ENCODE results near the gene CTPS2.

CTPS2 gene

GRCh38 chrX:16711893-16712547 is 449 bp downstream of the CTPS2 start:
- DNase-seq (ENCODE audit: low read depth in 3 of 3) = no peak

DNA sequence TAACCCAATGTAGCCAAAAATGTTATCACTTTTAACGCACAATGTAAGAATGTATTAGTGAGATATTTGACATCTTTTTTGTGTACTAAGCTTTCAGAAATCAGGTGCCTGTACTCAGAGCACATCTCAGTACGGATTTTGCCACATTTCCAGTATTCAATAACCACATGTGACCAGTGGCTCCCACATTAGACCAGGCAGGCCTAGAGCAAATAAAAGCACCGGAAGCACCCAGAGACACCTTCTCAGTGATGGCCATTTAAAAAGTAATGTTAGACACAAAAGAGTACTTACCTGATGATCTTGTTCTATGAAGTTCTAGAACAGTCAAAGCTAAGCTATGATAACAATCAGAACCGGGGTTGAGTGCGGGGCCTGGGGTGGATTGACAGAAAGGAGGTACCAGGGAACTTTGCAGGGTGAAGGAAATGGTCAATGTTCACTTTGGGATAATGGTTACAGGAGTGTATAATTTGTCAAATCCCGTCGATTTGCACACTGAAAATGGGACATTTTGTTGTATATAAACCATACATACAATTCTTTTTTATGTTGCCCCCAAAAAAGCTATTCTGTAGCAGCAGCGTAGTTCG is 1.2 kb downstream of the CTPS2 start:
- no peak for DNase-seq (ENCODE audit: low read depth in 3 of 3)

DNA sequence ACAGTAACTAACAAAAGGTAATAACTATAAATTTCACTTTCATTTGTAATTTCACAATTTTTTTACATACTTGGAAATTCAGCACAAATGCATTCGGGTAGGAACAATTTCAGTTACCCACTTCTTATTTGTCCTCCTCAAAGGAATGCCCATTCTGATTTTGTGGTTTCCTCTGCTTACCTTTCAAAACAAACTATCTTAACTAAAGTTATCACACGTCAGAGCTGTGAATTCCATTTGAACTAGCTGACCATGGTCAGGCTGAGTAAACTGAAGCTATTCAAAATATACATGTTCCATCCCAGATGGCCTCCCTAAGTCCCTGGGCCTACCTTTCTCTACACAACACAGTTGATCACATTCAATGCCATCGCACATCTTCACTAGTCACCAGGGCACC is 4.5 kb downstream of the CTPS2 start:
- DNase-seq (ENCODE audit: low read depth in 3 of 3) = no peak

GRCh38 chrX:16705370-16705769 is 7.1 kb downstream of the CTPS2 start:
- DNase-seq (ENCODE audit: low read depth in 3 of 3) = no peak

DNA sequence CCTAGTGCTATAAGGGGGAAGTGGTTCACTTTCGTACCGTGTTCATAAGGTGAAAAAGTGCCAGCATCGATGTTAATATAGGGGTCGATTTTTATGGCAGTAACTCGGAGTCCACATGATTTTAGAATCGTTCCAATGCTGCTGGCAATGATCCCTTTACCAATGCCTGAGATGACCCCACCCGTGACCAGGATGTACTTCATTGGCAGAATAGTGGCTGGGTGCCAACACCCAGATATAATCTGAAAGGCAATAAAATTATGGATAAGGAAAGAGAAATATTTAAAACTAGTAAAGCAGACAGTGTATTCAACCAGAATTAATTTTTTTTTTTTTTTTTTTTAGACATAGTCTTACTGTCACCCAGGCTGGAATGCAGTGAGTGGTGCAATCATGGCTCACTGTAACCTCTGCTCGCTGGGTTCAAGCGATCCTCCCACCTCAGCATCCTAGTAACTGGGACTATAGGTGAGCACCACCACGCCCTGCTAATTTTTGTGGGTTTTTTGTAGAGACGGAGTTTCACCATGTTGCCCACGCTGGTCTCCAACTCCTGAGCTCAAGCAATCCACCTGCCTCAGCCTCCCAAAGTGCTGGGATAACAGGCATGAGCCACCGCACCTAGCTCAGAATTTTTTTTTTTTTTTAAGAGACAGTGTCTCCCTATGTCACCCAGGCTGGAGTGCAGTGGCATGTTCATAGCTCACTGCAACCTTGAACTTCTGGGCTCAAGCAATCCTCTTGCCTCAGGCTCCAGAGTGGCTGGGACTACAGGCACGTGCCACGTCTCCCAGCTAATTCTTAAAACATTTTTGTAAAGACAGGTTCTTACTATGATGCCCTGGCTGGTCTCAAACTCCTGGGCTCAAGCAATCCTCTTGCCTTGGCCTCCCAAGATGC is 9.5 kb downstream of the CTPS2 start:
- no peak for DNase-seq (ENCODE audit: low read depth in 3 of 3)

DNA sequence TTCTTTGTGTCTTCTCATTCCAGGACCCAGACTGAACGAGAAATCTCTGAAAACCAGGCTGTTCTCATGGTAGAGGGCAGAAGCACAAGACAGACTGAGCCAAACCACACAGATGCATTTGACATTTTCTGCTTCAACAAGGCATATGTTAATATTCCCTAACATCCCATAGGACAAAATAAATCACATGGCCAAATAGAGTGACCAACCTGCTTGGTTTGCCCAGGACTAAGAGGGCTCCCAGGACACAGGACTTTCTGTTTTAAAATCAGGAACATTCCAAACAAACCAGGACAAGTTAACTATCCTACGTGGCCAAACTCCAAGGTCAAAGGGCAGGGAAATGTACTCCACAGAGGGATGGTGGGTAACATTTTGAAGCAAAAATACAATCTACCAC is 11.7 kb downstream of the CTPS2 start:
- DNase-seq (ENCODE audit: low read depth in 3 of 3) = no peak

DNA sequence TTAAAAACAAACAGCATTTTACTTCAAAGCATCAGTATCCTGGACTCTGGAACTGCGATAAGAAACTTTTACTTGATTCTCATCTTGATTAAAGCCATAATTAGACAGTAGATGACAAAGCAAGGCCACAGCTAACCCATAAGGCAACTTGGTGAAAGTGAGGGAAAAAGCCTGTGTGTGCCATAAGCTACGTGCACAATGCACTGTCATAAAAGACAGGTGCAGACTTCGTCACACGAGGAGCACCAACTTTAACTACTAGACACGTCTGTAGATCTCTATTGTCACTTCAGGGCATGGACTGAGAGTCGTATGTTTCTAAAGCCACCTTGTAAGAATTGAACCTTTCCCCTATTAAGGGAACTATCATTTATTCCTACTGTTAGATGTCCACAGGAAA is 13.1 kb downstream of the CTPS2 start:
- no peak for DNase-seq (ENCODE audit: low read depth in 3 of 3)

- no peak for DNase-seq (ENCODE audit: low read depth in 3 of 3)
Observed at GRCh38 chrX:16696956-16697355, 15.5 kb downstream of the CTPS2 start.

DNA sequence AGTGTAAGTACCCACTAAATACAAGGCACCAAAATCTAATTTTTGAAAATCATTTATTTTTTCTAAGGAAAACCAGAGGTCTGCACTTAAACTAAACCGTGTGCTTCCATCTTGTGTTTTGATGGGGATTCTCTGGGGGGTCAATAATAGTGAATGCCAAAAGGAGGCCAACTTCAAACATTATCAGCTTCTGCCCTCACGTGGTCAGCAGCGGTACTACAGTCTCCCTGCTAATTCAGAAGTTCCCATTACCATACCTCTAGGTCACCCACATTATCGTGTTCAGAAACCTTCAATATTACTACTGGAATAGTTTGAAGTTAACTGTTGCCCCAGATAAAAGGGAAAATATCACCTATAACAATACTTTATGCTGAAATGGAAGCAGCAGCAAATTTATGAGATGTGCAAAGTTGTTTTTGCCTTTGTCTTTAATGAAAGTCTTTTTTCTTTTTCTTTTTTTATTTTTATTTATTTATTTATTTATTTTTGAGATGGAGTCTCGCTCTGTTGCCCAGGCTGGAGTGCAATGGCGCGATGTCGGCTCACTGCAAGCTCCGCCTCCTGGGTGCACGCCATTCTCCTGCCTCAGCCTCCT is 17.3 kb downstream of the CTPS2 start:
- DNase-seq (ENCODE audit: low read depth in 3 of 3) = peak; percentile 27 to 57 (median 36)

DNA sequence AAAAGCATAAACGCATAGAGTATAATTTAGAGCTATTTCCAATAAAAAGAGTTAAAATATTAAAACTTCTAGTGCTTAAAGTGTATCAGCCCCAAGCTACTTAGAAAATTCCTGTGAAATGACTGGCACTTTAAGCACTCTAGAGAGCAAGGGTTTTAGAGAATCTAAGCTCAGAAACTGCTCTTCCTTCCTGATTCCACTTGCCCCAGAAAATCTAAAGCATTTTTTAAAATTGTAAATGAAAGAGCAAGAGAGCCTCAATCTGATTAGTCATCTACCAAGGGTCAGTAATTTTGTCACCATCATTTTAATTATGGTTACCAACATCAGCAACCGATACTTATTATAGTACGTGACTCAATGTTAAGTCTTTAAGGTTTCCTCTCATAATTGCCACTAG is 25.0 kb downstream of the CTPS2 start:
- DNase-seq (ENCODE audit: low read depth in 3 of 3) = no peak

DNA sequence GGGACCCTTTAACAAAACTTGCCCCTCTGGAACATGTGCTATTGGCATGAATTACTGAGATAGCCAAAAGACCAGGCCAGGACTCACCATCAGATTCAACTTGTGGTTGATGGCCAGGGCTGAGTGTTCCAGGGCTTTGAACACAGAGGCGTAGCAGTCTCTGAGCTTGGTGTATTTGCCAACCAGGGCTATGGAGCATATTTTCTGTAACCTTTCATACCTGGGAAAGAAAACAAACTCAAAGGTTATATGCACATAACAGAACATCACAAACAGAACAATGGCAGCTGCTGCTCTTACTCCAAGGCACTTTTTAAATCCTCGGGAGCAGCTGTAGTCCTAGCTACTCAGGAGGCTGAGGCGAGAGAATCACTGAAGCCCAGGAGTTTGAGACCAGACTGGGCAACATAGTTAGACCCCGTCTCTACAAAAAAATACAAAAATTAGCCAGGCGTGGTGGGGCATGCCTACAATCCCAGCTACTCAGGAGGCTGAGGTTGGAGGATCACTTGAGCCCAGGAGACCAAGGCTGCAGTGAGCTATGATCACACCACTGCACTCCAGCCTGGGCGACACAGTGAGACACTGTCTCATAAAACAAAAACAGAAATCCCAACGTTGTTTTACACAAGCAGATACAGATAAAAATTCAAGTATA is 29.3 kb downstream of the CTPS2 start:
- DNase-seq (ENCODE audit: low read depth in 3 of 3) = no peak

DNA sequence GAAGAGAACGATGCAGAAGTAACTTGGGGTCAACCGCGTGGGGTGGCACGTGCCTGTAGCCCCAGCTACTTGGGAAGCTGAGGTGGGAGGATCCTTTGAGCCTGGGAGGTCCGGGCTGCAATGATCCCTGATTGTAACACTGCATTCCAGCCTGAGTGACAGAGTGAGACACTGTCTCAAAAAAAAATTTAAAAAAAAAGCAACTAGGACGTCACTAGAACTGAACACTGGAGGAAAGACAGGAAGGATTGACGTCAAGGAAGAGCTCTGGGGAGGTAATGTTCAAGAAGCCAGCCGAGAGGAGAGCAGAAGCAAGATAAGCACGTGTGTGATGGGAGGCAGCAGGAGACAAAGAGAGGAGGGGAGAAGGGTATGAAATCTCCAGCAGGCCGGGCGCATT is 33.8 kb downstream of the CTPS2 start:
- no peak for DNase-seq (ENCODE audit: low read depth in 3 of 3)

GRCh38 chrX:16671005-16671404 is 41.5 kb downstream of the CTPS2 start:
- peak in 1 of 3 experiments; percentile 4 for DNase-seq (ENCODE audit: low read depth in 3 of 3)

GRCh38 chrX:16666541-16666940 is 45.9 kb downstream of the CTPS2 start:
- DNase-seq (ENCODE audit: low read depth in 3 of 3) = no peak

GRCh38 chrX:16665089-16665488 is 47.4 kb downstream of the CTPS2 start:
- DNase-seq (ENCODE audit: low read depth in 3 of 3) = no peak

GRCh38 chrX:16664626-16665025 is 47.8 kb downstream of the CTPS2 start:
- DNase-seq (ENCODE audit: low read depth in 3 of 3) = no peak

DNA sequence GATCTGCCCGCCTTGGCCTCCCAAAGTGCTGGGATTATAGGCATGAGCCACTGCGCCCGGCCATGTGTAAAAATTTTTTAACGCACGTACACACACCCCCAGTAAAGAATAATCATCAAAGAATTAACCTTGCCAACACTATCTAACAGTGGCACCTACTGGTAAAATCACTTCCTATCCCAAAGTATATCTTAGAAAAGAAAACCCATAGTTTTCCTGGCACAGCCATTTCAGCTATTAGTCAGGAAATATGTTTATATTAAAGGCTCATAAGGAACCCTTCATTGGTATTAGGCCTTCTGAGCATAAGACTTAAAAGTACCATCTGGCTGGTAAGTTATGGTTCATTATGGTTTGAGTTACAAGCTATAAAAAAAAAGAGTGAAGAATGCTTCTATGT is 48.4 kb downstream of the CTPS2 start:
- no peak for DNase-seq (ENCODE audit: low read depth in 3 of 3)

DNA sequence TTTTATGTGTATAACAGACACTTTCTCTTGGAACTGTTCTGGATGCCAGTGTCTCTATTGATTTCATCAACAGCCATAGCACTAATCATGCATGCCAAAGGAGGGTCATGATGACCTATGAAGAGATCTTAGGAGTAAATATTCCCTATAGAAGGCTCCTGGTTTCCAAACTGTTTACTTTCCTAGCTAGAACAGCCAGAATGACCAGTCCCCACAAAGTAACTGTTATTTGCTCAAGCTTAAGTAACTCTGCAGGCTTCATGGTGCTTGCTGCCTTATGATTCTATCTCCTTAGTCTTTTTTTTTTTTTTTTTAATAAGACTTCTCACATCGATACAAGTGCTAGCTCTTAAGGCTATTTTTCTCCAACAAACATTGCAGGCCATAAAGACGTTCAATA is 50.1 kb downstream of the CTPS2 start:
- DNase-seq (ENCODE audit: low read depth in 3 of 3) = no peak

GRCh38 chrX:16661495-16661894 is 51.0 kb downstream of the CTPS2 start:
- DNase-seq (ENCODE audit: low read depth in 3 of 3) = no peak

- no peak for DNase-seq (ENCODE audit: low read depth in 3 of 3)
Observed at GRCh38 chrX:16659321-16659720, 53.1 kb downstream of the CTPS2 start.

DNA sequence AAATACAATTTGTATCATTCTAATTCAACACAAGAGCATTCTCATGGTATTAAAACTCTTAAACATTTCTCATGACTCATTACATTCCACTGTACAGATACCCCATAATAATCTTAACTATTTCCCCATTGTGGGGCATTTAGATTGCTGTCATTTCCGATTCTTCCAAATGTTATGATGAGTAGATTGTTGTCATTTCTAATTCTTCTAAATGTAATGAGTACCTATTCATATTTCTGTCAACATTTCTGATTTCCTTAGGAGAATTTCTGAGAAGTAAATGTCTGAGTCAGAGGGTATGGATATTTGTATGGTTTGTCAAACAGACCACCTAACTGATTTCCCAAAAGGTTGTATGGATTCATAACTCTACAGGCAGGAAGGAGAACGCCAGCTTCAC is 54.2 kb downstream of the CTPS2 start:
- no peak for DNase-seq (ENCODE audit: low read depth in 3 of 3)

GRCh38 chrX:16654093-16654492 is 58.4 kb downstream of the CTPS2 start:
- DNase-seq (ENCODE audit: low read depth in 3 of 3) = no peak
